ENCODE measurements around the gene LLPH.

DNA sequence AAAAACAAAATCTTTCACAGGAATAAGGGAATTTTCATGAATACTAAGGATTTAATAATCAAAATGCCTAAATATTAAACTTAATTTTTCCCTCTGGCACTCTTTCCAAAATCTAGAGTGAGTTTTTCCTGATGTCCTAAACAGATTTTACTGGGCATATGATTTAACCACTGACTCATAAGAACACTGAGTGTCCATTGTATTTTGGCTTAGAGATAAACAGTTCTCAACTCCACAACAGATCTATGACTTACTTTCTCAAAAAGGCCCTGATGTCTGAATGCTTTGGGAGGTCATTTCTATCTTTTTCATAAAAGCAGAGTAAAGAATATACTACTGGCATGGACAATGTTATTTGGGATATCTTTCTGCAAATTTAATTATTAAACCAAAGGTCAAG is 24.2 kb upstream of the LLPH start:
- TF ChIP-seq POLR2A (IDR thresholded peaks at IDR 0.05; ENCODE audit: low read depth) (no peak), EP300 (IDR thresholded peaks at IDR 0.05) (no peak)
- TF ChIP-seq, protein P1, sequence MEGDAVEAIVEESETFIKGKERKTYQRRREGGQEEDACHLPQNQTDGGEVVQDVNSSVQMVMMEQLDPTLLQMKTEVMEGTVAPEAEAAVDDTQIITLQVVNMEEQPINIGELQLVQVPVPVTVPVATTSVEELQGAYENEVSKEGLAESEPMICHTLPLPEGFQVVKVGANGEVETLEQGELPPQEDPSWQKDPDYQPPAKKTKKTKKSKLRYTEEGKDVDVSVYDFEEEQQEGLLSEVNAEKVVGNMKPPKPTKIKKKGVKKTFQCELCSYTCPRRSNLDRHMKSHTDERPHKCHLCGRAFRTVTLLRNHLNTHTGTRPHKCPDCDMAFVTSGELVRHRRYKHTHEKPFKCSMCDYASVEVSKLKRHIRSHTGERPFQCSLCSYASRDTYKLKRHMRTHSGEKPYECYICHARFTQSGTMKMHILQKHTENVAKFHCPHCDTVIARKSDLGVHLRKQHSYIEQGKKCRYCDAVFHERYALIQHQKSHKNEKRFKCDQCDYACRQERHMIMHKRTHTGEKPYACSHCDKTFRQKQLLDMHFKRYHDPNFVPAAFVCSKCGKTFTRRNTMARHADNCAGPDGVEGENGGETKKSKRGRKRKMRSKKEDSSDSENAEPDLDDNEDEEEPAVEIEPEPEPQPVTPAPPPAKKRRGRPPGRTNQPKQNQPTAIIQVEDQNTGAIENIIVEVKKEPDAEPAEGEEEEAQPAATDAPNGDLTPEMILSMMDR (IDR thresholded peaks at IDR 0.05): no peak
